Transverse colon (tissue), 4 donors: ENCODE measurements around the gene ANO1. TPM values are rescaled to one million over a fixed set of nuclear protein-coding genes. Genes with fewer than 3 reads are reported as not detected.

Experiments used
- DNase-seq: peaks from one replicate; pipeline ENCODE4 v3.0.0-alpha.2; 2019
- H3K27ac ChIP-seq, 4 donors: fragments of 200-600 bp; sonication (generic); 2 replicates each; pipeline ENCODE4 v1.5.1; 2016 to 2018; ENCODE audit warnings: inconsistent platforms in 4 of 4
- H3K27me3 ChIP-seq: fragments of 200-600 bp; sonication (generic); 2 replicates; pipeline ENCODE4 v1.5.1; 2017; ENCODE audit warnings: inconsistent platforms
- H3K36me3 ChIP-seq, 4 donors: fragments of 200-600 bp; sonication (generic); 2 replicates each; pipeline ENCODE4 v1.5.1; 2017 to 2019; ENCODE audit warnings: inconsistent platforms in 4 of 4
- H3K4me1 ChIP-seq, 4 donors: fragments of 200-600 bp; sonication (generic); 2 replicates each; pipeline ENCODE4 v1.5.1; 2017 to 2020; ENCODE audit warnings: inconsistent platforms in 4 of 4
- H3K4me3 ChIP-seq, 4 donors: fragments of 200-600 bp; sonication (generic); 1 replicate in 1 of 4; 2 replicates in 3 of 4; pipeline versions ENCODE4 v1.5.1 to v1.6.1; 2017 to 2019; ENCODE audit warnings: inconsistent platforms in 4 of 4
- H3K9me3 ChIP-seq, 2 donors: fragments of 200-600 bp; sonication (generic); 2 replicates each; pipeline ENCODE4 v1.5.1; 2017 to 2019; ENCODE audit warnings: inconsistent platforms in 2 of 2
- EP300 ChIP-seq: sonication (generic); formaldehyde crosslinking; IDR thresholded peaks from one replicate; pipeline ENCODE4 v1.6.1; 2017; ENCODE audit warnings: antibody characterized with exemption, low read depth
- POLR2A ChIP-seq: fragments of 450-650 bp; IDR thresholded peaks from one replicate; pipeline ENCODE4 v1.6.1; 2016; ENCODE audit warnings: antibody characterized with exemption, mild to moderate bottlenecking, moderate library complexity
- POLR2AphosphoS5 ChIP-seq, 3 donors: sonication (generic); formaldehyde crosslinking; IDR thresholded peaks; one replicate each; pipeline ENCODE4 v1.6.1; 2016; ENCODE audit warnings: antibody characterized with exemption in 3 of 3
- WGBS, 2 donors: methylation state at CpG; one replicate each; pipeline ENCODE4 v1.1.5; 2018; ENCODE audit warnings: low coverage in 1 of 2; 5-methylcytosine and 5-hydroxymethylcytosine counted together
- in situ Hi-C, 4 donors: fragments of 200-750 bp; cut with MboI; loops; one replicate each; pipeline versions ENCODE4 v1.15.0 to v1.15.1; 2017; ENCODE audit warnings: low sequenced_read_pairs in 3 of 4, low pct_ligation_motif_present in 1 of 4, low pct_unique_long_range_greater_than_20kb in 1 of 4
- intact Hi-C: fragments of 100-400 bp; cut with DNase I; formaldehyde crosslinking; loops from one replicate; pipeline ENCODE4 v1.15.1; 2023; ENCODE audit warnings: low total_unique reads
- total RNA-seq, 4 donors: library from RNA; depleted of rRNA; stranded (reverse); fragments of >200 nt; gene quantifications; one replicate each; pipeline ENCODE4 v1.1.0, GENCODE V29; 2016
- TF ChIP-seq, protein P1 (sequence below), 5 experiments: fragments of 200-600 bp in 3 of 5; fragments of 450-650 bp in 2 of 5; sonication (generic) in 3 of 5; IDR thresholded peaks; 1 replicate in 2 of 5; 2 replicates in 3 of 5; pipeline ENCODE4 v1.5.1; 2016 to 2017; ENCODE audit warnings: antibody characterized with exemption in 5 of 5, inconsistent platforms in 3 of 5, mild to moderate bottlenecking in 2 of 5, moderate library complexity in 1 of 5

The ANO1 gene
- total RNA-seq, 4 donors from 2014 or later: 7.9 to 20.9 (median 11.3) TPM

DNA sequence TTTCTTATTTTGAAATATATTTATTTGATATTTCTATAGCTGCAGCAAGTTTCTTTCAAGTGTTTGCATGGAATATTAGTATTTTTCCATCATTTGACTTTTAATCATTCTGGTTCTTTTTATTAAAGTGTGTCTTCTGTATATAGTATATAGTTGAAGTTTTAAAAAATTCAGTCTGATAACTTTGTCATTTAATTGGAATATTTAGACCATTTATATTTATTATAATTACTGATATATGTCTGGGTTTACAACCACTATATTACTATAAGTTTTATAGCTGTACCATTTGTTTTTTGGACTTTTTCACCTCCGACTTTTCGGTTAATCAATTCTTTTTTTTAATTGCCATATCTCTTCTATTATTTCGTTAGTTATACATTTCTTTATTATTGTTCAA, 22.7 kb upstream of the ANO1 start:
- WGBS, 2 donors: 60 to 63% methylated on average over 3 of the region's 3 CpGs

DNA sequence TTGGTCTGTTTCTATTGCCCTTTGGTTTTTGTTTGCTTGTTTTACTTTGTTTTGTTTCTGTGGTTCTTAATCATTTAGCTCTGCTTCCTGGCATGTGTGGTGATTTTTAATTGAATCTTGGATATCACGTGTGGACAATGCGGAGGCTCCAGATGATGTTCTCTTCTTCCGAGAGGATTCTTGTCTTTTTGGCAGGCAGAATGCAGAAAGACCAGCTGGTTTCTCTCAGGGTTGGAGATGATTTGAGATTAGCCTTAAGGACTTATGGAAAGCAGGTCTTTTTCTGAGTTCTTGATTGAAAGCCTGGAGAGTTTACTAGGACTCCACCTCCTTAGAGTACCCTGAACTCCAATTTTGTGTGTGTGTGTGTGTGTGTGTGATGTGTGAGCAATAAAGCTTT, 21.0 kb upstream of the ANO1 start:
- H3K9me3 ChIP-seq: no peaks in the 10 kb centered on the region
- H3K36me3 ChIP-seq: no peaks in the 10 kb centered on the region
- H3K4me1 ChIP-seq: peaks cover 0 to 4% (median 0%) of the 10 kb centered on the region in 4 donors
- H3K27me3 ChIP-seq: peaks cover 9% of the 10 kb centered on the region
- no peak for TF ChIP-seq POLR2AphosphoS5 (IDR thresholded peaks at IDR 0.05)
- TF ChIP-seq, protein P1, sequence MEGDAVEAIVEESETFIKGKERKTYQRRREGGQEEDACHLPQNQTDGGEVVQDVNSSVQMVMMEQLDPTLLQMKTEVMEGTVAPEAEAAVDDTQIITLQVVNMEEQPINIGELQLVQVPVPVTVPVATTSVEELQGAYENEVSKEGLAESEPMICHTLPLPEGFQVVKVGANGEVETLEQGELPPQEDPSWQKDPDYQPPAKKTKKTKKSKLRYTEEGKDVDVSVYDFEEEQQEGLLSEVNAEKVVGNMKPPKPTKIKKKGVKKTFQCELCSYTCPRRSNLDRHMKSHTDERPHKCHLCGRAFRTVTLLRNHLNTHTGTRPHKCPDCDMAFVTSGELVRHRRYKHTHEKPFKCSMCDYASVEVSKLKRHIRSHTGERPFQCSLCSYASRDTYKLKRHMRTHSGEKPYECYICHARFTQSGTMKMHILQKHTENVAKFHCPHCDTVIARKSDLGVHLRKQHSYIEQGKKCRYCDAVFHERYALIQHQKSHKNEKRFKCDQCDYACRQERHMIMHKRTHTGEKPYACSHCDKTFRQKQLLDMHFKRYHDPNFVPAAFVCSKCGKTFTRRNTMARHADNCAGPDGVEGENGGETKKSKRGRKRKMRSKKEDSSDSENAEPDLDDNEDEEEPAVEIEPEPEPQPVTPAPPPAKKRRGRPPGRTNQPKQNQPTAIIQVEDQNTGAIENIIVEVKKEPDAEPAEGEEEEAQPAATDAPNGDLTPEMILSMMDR (IDR thresholded peaks at IDR 0.05): no peak
- TF ChIP-seq POLR2A: no peak
- no peak for TF ChIP-seq EP300
- H3K27ac ChIP-seq: no peak overlapping the region
- DNase-seq: no peak
- in situ Hi-C loops (no loop called here), intact Hi-C loops (no loop called here)
- H3K4me3 ChIP-seq: no peak overlapping the region
- WGBS, 2 donors: 64 to 80% methylated on average over 3 of the region's 3 CpGs

More for the DNA sequence above, 22.7 kb upstream of the ANO1 start:
- no peak for TF ChIP-seq EP300
- TF ChIP-seq, protein P1 (IDR thresholded peaks at IDR 0.05): no peak
- TF ChIP-seq POLR2A: no peak
- TF ChIP-seq POLR2AphosphoS5 (IDR thresholded peaks at IDR 0.05): no peak
- Histone ChIP-seq H3K27ac (no peak overlapping the region), H3K36me3 (no peaks in the 10 kb centered on the region), H3K4me1 (peaks cover 0 to 4% (median 0%) of the 10 kb centered on the region in 4 donors), H3K27me3 (peaks cover 9% of the 10 kb centered on the region), H3K4me3 (no peak overlapping the region), H3K9me3 (no peaks in the 10 kb centered on the region)
- intact Hi-C loops: no loop called here
- no peak for DNase-seq
- in situ Hi-C loops: no loop called here

DNA sequence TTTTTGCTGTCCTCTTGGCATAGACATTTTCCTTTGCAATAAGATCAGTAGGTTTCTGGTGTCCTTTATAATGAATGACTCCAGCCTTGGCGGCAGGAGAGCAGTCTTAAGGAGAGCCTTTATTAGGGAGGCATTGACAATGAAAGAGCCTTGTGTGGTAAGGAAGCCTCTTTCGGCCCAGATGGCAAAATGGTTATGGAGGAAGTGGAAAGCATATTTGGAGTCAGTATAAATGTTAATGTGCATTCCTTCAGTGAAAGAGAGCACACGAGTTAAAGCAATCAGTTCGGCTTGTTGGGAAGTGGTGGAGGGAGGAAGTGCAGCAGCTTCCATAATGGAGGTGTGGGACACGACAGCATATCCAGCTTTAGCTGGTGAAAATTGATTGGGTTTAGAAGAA, 18.1 kb upstream of the ANO1 start:
- no peaks in the 10 kb centered on the region for H3K9me3 ChIP-seq
- WGBS, 2 donors: 67 to 76% methylated on average over 5 of the region's 5 CpGs
- no peak for DNase-seq
- TF ChIP-seq POLR2A: no peak
- TF ChIP-seq EP300: no peak
- TF ChIP-seq, protein P1 (IDR thresholded peaks at IDR 0.05): no peak
- no peak for TF ChIP-seq POLR2AphosphoS5 (IDR thresholded peaks at IDR 0.05)
- in situ Hi-C loops: no loop called here
- H3K4me1 ChIP-seq: peaks cover 0 to 4% (median 0%) of the 10 kb centered on the region in 4 donors
- no peak overlapping the region for H3K27ac ChIP-seq
- H3K36me3 ChIP-seq: no peaks in the 10 kb centered on the region
- no peak overlapping the region for H3K4me3 ChIP-seq
- intact Hi-C loops: no loop called here
- peaks cover 11% of the 10 kb centered on the region for H3K27me3 ChIP-seq

DNA sequence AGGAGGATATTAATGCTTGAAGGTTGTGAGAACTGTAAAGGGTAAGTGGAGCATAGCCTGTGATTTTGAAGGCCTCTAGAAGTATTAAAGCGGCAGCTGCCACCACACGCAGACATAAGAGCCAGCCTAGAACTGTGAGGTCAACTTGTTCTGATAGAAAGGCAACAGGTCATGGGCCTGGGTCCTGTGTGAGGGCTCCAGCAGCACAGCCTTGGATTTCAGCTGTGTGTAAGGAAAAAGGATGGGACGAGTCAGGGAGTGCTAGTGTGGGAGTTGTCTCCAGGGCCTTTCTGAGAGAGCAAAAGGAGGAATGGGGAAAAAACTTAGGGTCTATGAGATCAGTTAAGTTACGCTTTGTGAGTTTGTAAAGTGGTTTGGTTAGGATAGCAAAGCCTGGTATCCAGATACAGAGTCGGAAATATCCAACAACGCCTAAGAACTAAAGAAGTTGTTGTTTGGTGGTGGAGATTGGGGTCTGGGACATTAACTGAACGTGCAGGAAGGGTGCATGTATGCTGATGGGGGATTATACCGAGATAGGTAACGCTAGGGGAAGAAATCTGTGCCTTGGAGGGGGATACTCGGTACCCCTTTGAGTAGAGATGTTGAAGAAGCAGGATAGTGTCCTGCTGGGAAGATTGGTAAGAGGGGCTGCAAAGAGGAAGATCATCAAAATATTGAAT, 17.4 kb upstream of the ANO1 start:
- Histone ChIP-seq H3K27me3 (peaks cover 11% of the 10 kb centered on the region), H3K27ac (no peak overlapping the region), H3K9me3 (no peaks in the 10 kb centered on the region), H3K36me3 (no peaks in the 10 kb centered on the region), H3K4me1 (peaks cover 0 to 4% (median 0%) of the 10 kb centered on the region in 4 donors), H3K4me3 (no peak overlapping the region)
- no peak for DNase-seq
- intact Hi-C loops (no loop called here), in situ Hi-C loops (no loop called here)
- TF ChIP-seq, protein P1 (IDR thresholded peaks at IDR 0.05): no peak
- no peak for TF ChIP-seq EP300
- no peak for TF ChIP-seq POLR2AphosphoS5 (IDR thresholded peaks at IDR 0.05)
- TF ChIP-seq POLR2A: no peak
- 79 to 83% methylated on average over 10 of the region's 10 CpGs for WGBS, 2 donors
